Measurements from ENCODE around the gene PPCS.

DNA sequence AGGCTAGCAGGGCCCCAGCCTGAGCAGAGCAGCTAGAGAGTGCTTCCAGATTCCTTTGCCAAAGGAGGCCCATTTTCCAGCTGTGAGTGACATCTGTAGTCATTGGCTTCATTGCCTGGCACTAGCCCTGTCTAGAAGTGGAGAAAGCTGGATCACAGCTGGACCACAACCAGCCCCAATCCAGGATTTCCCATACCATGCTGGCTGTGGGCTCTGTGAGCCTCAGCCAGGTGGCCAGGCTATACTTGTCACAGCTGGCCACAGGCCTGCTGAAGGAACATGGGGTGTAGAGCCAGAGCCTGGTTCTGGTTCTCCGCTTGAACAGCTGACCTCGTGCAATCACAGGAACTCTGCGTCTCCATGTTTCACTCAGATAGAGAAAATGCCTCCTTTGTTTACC is 39.2 kb upstream of the PPCS start:
- TF ChIP-seq, protein P1, sequence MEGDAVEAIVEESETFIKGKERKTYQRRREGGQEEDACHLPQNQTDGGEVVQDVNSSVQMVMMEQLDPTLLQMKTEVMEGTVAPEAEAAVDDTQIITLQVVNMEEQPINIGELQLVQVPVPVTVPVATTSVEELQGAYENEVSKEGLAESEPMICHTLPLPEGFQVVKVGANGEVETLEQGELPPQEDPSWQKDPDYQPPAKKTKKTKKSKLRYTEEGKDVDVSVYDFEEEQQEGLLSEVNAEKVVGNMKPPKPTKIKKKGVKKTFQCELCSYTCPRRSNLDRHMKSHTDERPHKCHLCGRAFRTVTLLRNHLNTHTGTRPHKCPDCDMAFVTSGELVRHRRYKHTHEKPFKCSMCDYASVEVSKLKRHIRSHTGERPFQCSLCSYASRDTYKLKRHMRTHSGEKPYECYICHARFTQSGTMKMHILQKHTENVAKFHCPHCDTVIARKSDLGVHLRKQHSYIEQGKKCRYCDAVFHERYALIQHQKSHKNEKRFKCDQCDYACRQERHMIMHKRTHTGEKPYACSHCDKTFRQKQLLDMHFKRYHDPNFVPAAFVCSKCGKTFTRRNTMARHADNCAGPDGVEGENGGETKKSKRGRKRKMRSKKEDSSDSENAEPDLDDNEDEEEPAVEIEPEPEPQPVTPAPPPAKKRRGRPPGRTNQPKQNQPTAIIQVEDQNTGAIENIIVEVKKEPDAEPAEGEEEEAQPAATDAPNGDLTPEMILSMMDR (IDR thresholded peaks at IDR 0.05; ENCODE audit: control extremely low read depth in 1 of 3, insufficient read depth in 1 of 3, low read depth in 1 of 3, low read length in 3 of 3) = no peak
- no peak for TF ChIP-seq POLR2A (IDR thresholded peaks at IDR 0.05; ENCODE audit: control extremely low read depth in 1 of 2, low read depth in 2 of 2, low read length in 2 of 2)
- no peak for TF ChIP-seq SIX5 (IDR thresholded peaks at IDR 0.05; ENCODE audit: low read depth, low read length)
- TF ChIP-seq SP1 (IDR thresholded peaks at IDR 0.05; ENCODE audit: low read depth, low read length) = no peak
- no peak for TF ChIP-seq CREB1 (IDR thresholded peaks at IDR 0.05)
- TF ChIP-seq NANOG (IDR thresholded peaks at IDR 0.05; ENCODE audit: insufficient read depth, low read depth, low read length, poor library complexity, severe bottlenecking) = no peak
- no peak for TF ChIP-seq EZH2 (IDR thresholded peaks at IDR 0.05; ENCODE audit: low read depth, low read length, severe bottlenecking)
- TF ChIP-seq, protein P2, sequence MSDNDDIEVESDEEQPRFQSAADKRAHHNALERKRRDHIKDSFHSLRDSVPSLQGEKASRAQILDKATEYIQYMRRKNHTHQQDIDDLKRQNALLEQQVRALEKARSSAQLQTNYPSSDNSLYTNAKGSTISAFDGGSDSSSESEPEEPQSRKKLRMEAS (IDR thresholded peaks at IDR 0.05) = no peak
- no peak for TF ChIP-seq PHF8 (conservative IDR thresholded peaks at IDR 0.05; ENCODE audit: low read depth, low read length)
- no peak for TF ChIP-seq GABPA (IDR thresholded peaks at IDR 0.05; ENCODE audit: borderline replicate concordance, insufficient read depth, low read length)
- no peak for TF ChIP-seq RBBP5 (IDR thresholded peaks at IDR 0.05; ENCODE audit: borderline replicate concordance, low read depth, low read length)
- TF ChIP-seq RFX5 (IDR thresholded peaks at IDR 0.05; ENCODE audit: borderline replicate concordance, low read depth, low read length) = no peak
